Measurements from ENCODE around the gene CLRN2.
"Not testable (repeated sequence)": the region's sequence is repeated elsewhere in the genome, so short reads cannot be mapped to it uniquely, and the experiment has no call there.

CLRN2 gene

DNA sequence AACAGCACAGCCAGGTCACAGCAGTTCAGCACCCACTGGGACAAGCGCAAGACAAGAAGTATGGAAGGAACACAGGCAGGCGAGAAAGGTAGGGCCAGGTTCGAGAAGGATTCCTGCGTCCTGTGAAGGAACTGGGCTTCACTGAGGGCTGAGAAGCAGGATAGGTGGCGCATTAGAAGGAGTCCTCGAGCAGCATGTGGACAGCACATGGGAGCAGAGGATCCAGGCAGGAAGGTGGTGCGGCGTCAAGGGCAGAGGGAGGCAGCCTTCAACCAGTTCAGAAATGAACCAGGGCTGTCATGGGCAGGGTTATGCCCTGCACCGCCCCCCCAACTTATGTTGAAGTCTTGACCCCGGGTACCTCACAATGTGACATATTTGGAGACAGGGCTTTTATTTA, 31.3 kb downstream of the CLRN2 start:
- no peak for DNase-seq

DNA sequence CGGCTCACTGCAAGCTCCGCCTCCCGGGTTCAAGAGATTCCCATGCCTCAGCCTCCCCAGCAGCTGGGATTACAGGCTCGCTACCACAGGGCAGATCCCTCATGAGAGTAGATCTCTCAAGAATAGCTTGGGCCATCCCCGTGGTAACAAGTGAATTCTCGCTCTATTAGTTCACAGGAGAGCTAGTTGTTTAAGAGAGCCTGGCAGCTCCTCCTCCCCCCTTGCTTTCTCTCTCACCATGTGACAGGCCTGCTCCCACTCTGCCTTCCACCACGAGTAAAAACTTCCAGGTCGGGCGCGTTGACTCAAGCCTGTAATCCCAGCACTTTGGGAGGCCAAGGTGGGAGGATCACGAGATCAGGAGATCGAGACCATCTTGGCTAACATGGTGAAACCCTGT, 31.7 kb downstream of the CLRN2 start:
- DNase-seq = no peak

GRCh38 chr4:17550549-17550948, 35.6 kb downstream of the CLRN2 start:
- no peak for DNase-seq

DNA sequence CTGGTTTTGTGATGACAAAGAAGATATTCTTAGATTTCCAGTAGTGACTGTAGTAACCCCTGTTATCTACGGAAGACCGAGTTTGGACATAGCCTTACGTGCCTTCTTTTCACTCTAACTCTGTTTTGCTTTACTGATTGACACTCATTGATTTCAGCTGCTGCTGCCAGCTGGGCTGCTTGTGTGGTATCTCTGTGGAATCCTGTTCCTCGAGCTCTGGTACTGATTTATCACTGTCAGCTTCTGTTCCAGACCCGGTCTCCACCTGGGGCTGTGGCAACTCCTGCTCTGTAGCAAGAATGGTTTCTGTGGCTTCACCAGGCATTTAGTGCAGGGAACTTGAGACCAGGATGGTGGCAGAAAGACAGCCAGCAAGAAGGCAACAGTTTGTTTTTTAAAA, 37.5 kb downstream of the CLRN2 start:
- no peak for DNase-seq

DNA sequence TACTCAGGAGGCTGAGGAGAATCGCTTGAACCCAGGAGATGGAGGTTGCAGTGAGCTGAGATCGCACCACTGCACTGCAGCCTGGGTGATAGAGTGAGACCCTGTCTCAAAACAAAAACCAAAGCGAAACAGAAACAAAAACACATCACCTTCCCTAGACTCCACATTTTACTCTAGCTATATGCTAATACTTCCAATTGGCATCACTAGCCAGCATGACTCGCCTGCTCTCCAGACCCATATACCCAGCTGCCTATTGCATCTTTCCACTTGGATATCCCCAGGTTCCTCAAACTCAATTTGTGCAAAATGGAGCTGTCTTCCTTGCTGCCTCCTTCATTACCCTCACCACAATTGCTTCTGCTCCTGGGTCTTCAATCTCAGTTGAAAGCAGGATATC, 39.6 kb downstream of the CLRN2 start:
- DNase-seq = no peak

DNA sequence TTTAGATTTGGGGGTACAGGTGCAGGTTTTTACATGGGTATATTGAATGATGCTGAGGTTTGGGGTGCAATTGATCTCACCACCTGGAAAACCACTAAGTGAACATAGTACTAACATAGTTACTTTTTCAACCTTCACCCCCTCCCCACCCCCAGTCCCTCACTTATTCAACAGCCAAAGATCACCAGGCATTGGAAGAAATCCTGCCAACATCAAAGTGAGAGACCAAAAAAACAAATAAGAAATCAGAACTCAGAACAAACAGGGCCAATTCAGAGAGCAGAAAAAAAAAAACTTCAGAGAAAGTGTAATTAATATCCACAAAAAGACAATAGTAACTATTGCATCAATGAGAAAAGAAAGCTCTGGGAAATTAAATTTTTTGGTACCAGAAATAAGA, 41.5 kb downstream of the CLRN2 start:
- DNase-seq = no peak

- no peak for DNase-seq
Observed at GRCh38 chr4:17557880-17558279, 42.9 kb downstream of the CLRN2 start.

GRCh38 chr4:17558941-17559708, 44.2 kb downstream of the CLRN2 start:
- no peak for DNase-seq

GRCh38 chr4:17559709-17560048, 44.7 kb downstream of the CLRN2 start:
- DNase-seq = no peak

GRCh38 chr4:17560065-17560673, 45.2 kb downstream of the CLRN2 start:
- no peak for DNase-seq

DNA sequence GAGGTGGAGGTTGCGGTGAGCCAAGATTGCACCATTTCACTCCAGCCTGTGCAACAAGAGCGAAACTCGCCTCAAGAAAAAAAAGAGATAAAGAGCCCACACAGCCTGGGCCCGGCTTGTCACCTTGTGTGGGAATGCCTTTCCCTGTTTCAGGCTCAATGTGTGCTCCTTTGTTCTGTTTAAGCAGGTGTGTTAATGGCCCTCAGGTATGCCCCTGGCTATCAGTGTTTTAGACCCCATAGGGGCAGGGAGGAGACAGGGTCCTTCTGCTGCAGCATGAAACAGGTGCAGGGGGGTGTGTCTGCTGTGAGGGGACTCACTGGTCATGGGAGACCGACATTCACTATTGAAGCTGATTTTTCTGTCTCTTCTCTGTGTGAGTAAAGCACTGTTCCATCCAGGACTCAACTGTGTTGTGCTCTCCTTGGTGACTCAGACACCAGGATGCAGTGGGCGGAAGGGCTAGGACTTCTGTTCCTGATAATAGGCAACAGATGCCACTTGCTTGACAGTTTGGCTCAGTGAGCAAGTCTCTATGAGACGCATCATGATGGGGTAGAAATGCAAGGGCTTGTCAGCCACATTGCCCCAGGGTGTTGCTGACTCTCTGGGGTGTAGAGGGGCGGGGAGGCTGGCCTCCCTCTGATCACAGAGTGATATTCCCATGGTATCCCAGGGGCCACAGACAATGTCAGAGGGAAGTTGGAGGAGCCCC, 46.4 kb downstream of the CLRN2 start:
- DNase-seq = no peak

- no peak for DNase-seq
Observed at GRCh38 chr4:17562157-17562556, 47.2 kb downstream of the CLRN2 start.

GRCh38 chr4:17565846-17566245, 50.9 kb downstream of the CLRN2 start:
- no peak for DNase-seq

DNA sequence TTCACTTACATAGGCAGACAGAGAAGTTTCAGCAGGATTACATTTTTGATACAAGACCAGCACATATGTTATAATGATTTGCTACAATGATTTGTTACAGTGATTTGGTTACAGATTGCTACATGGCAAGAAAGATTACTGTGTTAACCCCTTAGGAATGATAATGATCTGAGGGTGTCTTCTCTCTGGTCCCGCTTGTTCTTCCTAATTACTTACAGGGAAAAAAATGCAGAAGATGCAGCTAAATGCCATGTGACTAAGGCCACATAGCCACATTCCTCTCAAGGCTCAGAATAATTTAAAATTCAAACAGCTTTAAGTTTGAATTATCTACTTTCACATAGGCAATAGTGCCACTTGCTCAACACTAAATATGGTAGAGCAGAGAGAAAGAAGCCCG, 52.3 kb downstream of the CLRN2 start:
- no peak for DNase-seq

DNA sequence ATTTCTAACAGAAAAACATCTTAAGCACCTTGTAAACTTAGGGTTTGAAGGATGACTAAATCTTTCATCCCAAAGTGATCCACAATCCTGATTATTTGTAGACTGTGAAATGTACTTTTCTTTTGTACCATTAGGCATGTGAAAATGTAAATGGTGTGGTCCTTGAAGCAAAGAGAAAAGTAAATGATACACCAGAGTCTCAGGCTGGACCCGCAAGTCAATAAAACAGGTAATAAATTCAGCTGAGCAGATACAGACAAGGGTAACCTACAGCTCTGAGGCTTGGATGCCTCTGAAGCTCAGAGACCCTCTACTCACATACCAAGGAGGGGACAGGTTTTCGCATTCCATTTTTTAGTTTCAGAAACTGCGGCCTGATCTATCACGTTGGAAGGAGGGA, 59.2 kb downstream of the CLRN2 start:
- DNase-seq = no peak

DNA sequence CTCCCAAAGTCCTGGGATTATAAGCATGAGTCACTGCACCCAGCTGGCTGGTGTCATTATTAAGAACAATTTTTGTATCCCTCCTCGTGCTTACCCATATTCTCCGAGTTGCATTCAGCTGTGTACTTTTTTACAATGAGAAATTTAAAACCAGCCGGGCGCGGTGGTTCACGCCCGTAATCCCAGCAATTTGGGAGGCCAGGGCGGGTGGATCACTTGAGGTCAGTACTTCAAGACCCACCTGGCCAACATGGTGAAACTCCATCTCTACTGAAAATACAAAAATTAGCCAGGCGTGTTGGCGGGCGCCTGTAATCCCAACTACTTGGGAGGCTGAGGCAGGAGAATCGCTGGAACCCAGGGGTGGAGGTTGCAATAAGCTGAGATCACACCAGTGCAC, 60.2 kb downstream of the CLRN2 start:
- DNase-seq = not testable (repeated sequence)
